ENCODE measurements around the gene RORC. TPM values are rescaled to one million over a fixed set of nuclear protein-coding genes. Genes with fewer than 3 reads are reported as not detected.

Gene RORC
- total RNA-seq, 1 donor from 2014 or later, result not detected

GRCh38 chr1:151763990-151764389 lies 67.6 kb downstream of the RORC start:
- Histone ChIP-seq H3K79me2 (ENCODE audit: insufficient read depth, low read length) (peaks cover 22% of the 10 kb centered on the region), H3K9me3 (ENCODE audit: insufficient read depth, low read depth, low read length) (no peaks in the 10 kb centered on the region), H3K4me3 (ENCODE audit: insufficient read depth, low read depth, low read length) (peak overlapping the region; percentile 94), H3K27ac (ENCODE audit: low read depth, low read length) (peak overlapping the region; percentile 80), H3K27me3 (ENCODE audit: insufficient read depth, low read length) (no peaks in the 10 kb centered on the region), H3K4me1 (ENCODE audit: insufficient read depth, low read length) (peaks cover 14% of the 10 kb centered on the region), H3K4me2 (ENCODE audit: low read length) (peak overlapping the region; percentile 87), H3K36me3 (ENCODE audit: insufficient read depth, low read length) (peaks cover 21% of the 10 kb centered on the region), H2AFZ (ENCODE audit: low read depth, low read length) (peak overlapping the region; percentile 92), H3K9ac (ENCODE audit: low read length) (peak overlapping the region; percentile 94), H4K20me1 (ENCODE audit: insufficient read depth, low read length) (no peaks in the 10 kb centered on the region)
- FAIRE-seq (no peak), DNase-seq (ENCODE audit: low read depth) (no peak)
- Mint-ChIP-seq H3K27ac (ENCODE audit: unreplicated experiment) (peak overlapping the region; percentile 54), H3K4me1 (ENCODE audit: low read depth, unreplicated experiment) (peaks cover 6% of the 10 kb centered on the region), H3K27me3 (ENCODE audit: low read depth, unreplicated experiment) (no peaks in the 10 kb centered on the region), H3K4me3 (ENCODE audit: unreplicated experiment) (peak overlapping the region; percentile 88), H3K36me3 (ENCODE audit: low read depth, unreplicated experiment) (peaks cover 14% of the 10 kb centered on the region), H3K9me3 (ENCODE audit: unreplicated experiment) (peaks cover 2% of the 10 kb centered on the region)
- TF ChIP-seq EZH2 (IDR thresholded peaks at IDR 0.05; ENCODE audit: insufficient read depth, low read length), result no peak
- TF ChIP-seq CTCF (IDR thresholded peaks at IDR 0.05; ENCODE audit: insufficient read depth, low read depth, low read length), result no peak

- Histone ChIP-seq H3K27ac (ENCODE audit: low read depth, low read length) (peak within 1 kb of the TSS; percentile 80), H2AFZ (ENCODE audit: low read depth, low read length) (peak within 1 kb of the TSS; percentile 92)
Measured at GRCh38 chr1:151762941-151763921, 68.4 kb downstream of the RORC start, which contains the start of gene MRPL9. Gene MRPL9, minus strand, starts transcription at chr1:151763496. Its CDS starts 17 bp downstream, at chr1:151763479.

More at GRCh38 chr1:151762941-151763921, 68.4 kb downstream of the RORC start, which contains the start of gene MRPL9:
- Histone ChIP-seq H3K79me2 (ENCODE audit: insufficient read depth, low read length) (peaks cover 22% of the 10 kb centered on the region), H3K27me3 (ENCODE audit: insufficient read depth, low read length) (no peaks in the 10 kb centered on the region), H3K4me3 (ENCODE audit: insufficient read depth, low read depth, low read length) (peak within 1 kb of the TSS; percentile 94), H3K4me1 (ENCODE audit: insufficient read depth, low read length) (peaks cover 14% of the 10 kb centered on the region), H3K9me3 (ENCODE audit: insufficient read depth, low read depth, low read length) (no peaks in the 10 kb centered on the region), H3K4me2 (ENCODE audit: low read length) (peak within 1 kb of the TSS; percentile 87), H3K9ac (ENCODE audit: low read length) (peak within 1 kb of the TSS; percentile 94), H4K20me1 (ENCODE audit: insufficient read depth, low read length) (no peaks in the 10 kb centered on the region), H3K36me3 (ENCODE audit: insufficient read depth, low read length) (peaks cover 26% of the 10 kb centered on the region)
- FAIRE-seq (no peak), DNase-seq (ENCODE audit: low read depth) (peak; percentile 59)
- TF ChIP-seq EZH2 (IDR thresholded peaks at IDR 0.05; ENCODE audit: insufficient read depth, low read length), result no peak
- TF ChIP-seq CTCF (IDR thresholded peaks at IDR 0.05; ENCODE audit: insufficient read depth, low read depth, low read length), result no peak
- Mint-ChIP-seq H3K27me3 (ENCODE audit: low read depth, unreplicated experiment) (no peaks in the 10 kb centered on the region), H3K9me3 (ENCODE audit: unreplicated experiment) (no peaks in the 10 kb centered on the region), H3K36me3 (ENCODE audit: low read depth, unreplicated experiment) (peaks cover 16% of the 10 kb centered on the region), H3K4me1 (ENCODE audit: low read depth, unreplicated experiment) (peaks cover 6% of the 10 kb centered on the region), H3K4me3 (ENCODE audit: unreplicated experiment) (peak within 1 kb of the TSS; percentile 88), H3K27ac (ENCODE audit: unreplicated experiment) (peak within 1 kb of the TSS; percentile 54)
